ENCODE data around the gene PEPD. TPM values are rescaled to one million over a fixed set of nuclear protein-coding genes. Genes with fewer than 3 reads are reported as not detected.

The PEPD gene
- total RNA-seq, 5 donors from 2014 or later (not counting 1 experiment from before 2014, with no cell fraction given): 23.5 to 38.8 (median 31.8) TPM

DNA sequence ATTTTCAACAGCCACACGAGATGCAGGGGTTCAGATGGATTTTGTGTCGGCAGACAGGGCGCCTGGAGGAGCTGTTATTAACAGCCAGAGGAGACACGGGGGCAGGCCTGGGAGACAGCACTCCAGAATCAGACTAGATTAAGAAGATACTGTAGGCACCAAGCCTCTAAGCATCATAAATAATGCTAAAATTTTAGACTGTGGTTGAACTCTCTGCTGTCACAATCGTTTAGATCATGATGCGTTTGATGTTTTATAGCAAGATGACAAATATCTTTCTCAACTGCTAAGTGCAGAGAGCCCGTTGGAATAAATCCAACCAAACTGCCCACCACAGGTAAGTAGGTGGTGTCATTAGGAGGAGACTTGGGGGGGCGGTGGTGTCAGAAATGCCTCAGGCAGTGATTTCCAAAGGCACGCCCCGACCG is 84.2 kb downstream of the PEPD start:
- CTCF ChIA-PET: no interaction called here
- WGBS (ENCODE audit: insufficient coverage): 93% methylated on average over 3 of the region's 11 CpGs
- H3K9me3 Mint-ChIP-seq: no peaks in the 10 kb centered on the region
- H3K27me3 Mint-ChIP-seq: no peaks in the 10 kb centered on the region
- Histone ChIP-seq H3K4me1 (ENCODE audit: control insufficient read depth in 1 of 2, extremely low read depth in 1 of 2, insufficient read depth in 2 of 2, low read length in 2 of 2) (peaks cover 0 to 5% of the 10 kb centered on the region in 2 experiments), H3K27me3 (replicated peaks in 1 of 2; ENCODE audit: control insufficient read depth in 2 of 2, extremely low read depth in 1 of 2, insufficient read depth in 2 of 2, low read length in 1 of 2) (no peaks in the 10 kb centered on the region), H3K27ac (ENCODE audit: low read length) (no peak overlapping the region), H3K36me3 (ENCODE audit: control insufficient read depth in 2 of 2, extremely low read depth in 1 of 2, insufficient read depth in 1 of 2, low read length in 1 of 2) (peaks cover 0 to 3% of the 10 kb centered on the region in 2 donors), H3K4me3 (ENCODE audit: control insufficient read depth in 1 of 2, extremely low read depth in 1 of 2, low read length in 1 of 2) (no peak overlapping the region), H3K9me3 (no peaks in the 10 kb centered on the region)
- H3K4me3 Mint-ChIP-seq: no peak overlapping the region
- H3K4me1 Mint-ChIP-seq: peaks cover 0 to 2% (median 0%) of the 10 kb centered on the region in 3 donors
- POLR2A ChIA-PET: no interaction called here
- H3K27ac Mint-ChIP-seq: no peak overlapping the region
- ATAC-seq (replicated peaks in 1 of 4): no peak
- H3K36me3 Mint-ChIP-seq: no peaks in the 10 kb centered on the region
- DNase-seq: no peak

DNA sequence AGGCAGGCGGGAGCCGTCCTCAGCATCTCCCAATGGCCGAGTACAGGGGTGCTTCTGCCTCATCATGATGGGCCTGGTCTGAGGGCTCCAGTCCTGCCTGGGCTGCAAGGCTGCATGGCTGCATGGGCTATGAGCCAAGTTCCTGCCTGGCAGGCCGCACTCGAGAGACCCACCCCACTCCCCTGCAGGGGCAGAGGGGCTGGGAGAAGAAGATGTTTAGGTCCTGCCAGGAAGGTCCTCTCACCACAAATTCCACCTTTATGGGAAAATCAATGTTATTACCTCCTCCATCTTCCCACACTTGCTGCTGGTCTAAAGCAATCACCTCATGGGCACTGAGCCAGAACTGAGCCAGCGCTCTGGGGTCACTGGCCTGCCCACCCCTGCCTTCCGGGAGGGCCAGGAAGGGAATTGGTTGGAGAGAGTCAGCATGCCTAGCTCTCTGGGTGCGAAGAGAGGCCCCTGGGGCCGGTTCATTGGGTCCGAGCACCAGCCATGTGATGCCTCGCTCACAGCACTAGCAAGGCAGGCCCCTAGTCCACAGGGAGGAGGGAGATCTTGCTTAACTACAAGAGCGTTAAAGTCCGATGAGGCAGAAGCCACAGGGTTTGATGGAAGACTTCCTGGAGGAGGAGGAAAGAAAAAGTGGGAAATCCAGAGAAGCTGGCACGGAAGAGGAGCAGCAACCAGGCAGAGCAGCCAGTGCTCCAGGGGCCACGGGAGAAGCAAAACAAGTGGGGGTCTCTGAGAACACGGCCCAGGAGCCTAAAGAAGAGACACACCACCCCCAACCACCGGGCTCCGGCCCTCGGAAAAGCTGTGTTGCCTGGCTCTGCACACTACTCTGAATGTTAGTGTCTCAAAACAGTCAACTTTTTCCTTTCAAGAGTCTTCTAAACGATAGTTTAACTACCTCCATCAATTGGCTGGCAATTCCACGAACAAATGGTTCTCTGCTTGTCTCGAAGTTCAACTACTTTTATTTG is 84.9 kb downstream of the PEPD start:
- ChIA-PET POLR2A (no interaction called here), CTCF (no interaction called here)
- Histone ChIP-seq H3K36me3 (ENCODE audit: control insufficient read depth in 2 of 2, extremely low read depth in 1 of 2, insufficient read depth in 1 of 2, low read length in 1 of 2) (peaks cover 0 to 3% of the 10 kb centered on the region in 2 donors), H3K27ac (ENCODE audit: low read length) (no peak overlapping the region), H3K4me3 (ENCODE audit: control insufficient read depth in 1 of 2, extremely low read depth in 1 of 2, low read length in 1 of 2) (no peak overlapping the region), H3K4me1 (ENCODE audit: control insufficient read depth in 1 of 2, extremely low read depth in 1 of 2, insufficient read depth in 2 of 2, low read length in 2 of 2) (peaks cover 0 to 4% of the 10 kb centered on the region in 2 experiments), H3K27me3 (replicated peaks in 1 of 2; ENCODE audit: control insufficient read depth in 2 of 2, extremely low read depth in 1 of 2, insufficient read depth in 2 of 2, low read length in 1 of 2) (no peaks in the 10 kb centered on the region), H3K9me3 (no peaks in the 10 kb centered on the region)
- Mint-ChIP-seq H3K4me3 (no peak overlapping the region), H3K9me3 (no peaks in the 10 kb centered on the region), H3K27me3 (no peaks in the 10 kb centered on the region), H3K36me3 (no peaks in the 10 kb centered on the region), H3K27ac (no peak overlapping the region), H3K4me1 (peaks cover 0 to under 1% (median 0%) of the 10 kb centered on the region in 3 donors)
- DNase-seq (no peak), ATAC-seq (replicated peaks in 1 of 4) (no peak)
- WGBS (ENCODE audit: insufficient coverage): 88% methylated on average over 19 of the region's 22 CpGs

DNA sequence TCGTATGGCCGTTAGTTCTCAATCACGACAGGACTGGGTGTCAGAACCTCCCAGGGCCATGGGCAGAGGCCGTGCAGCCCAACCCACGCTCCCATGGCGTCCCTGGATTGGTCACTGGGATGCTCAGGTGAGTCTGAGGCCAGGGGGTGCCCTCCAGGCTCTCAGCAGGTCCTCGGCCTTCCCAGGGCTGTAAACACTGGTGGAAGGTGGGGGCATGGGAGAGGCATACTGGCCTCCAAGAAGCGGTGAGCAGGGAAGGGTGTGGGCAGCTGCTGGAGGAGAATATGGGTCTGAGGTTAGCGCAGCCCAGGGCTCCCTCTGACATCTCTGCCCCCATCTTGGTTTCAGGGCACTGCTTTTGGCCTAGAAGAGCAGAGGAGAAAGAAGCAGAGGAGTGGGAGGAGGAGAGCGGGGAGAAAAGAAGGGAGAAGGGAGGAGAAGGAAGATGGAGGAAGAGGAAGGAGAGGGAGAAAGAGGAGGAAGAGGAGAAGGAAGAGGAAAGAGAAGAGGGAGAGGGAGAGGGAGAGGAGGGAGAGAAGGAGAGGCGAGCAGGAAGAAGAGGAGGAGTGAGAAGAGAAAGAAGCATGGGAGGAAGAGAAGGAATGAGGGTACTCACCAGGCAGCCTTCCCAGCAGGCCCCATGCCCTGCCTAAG is 85.8 kb downstream of the PEPD start:
- no peaks in the 10 kb centered on the region for H3K27me3 ChIP-seq (replicated peaks in 1 of 2; ENCODE audit: control insufficient read depth in 2 of 2, extremely low read depth in 1 of 2, insufficient read depth in 2 of 2, low read length in 1 of 2)
- ChIA-PET POLR2A (no interaction called here), CTCF (no interaction called here)
- H3K9me3 ChIP-seq: no peaks in the 10 kb centered on the region
- ATAC-seq (replicated peaks in 1 of 4) (no peak), DNase-seq (no peak)
- no peaks in the 10 kb centered on the region for H3K36me3 Mint-ChIP-seq
- H3K4me3 ChIP-seq (ENCODE audit: control insufficient read depth in 1 of 2, extremely low read depth in 1 of 2, low read length in 1 of 2): no peak overlapping the region
- H3K4me1 ChIP-seq (ENCODE audit: control insufficient read depth in 1 of 2, extremely low read depth in 1 of 2, insufficient read depth in 2 of 2, low read length in 2 of 2): peaks cover 0 to 4% of the 10 kb centered on the region in 2 experiments
- no peaks in the 10 kb centered on the region for H3K27me3 Mint-ChIP-seq
- H3K27ac ChIP-seq (ENCODE audit: low read length): no peak overlapping the region
- WGBS (ENCODE audit: insufficient coverage): 88% methylated on average over 10 of the region's 11 CpGs
- peaks cover 4 to 6% (median 5%) of the 10 kb centered on the region in 3 donors for H3K4me1 Mint-ChIP-seq
- H3K4me3 Mint-ChIP-seq: no peak overlapping the region
- peaks cover 0 to 3% of the 10 kb centered on the region in 2 donors for H3K36me3 ChIP-seq (ENCODE audit: control insufficient read depth in 2 of 2, extremely low read depth in 1 of 2, insufficient read depth in 1 of 2, low read length in 1 of 2)
- no peak overlapping the region for H3K27ac Mint-ChIP-seq
- H3K9me3 Mint-ChIP-seq: no peaks in the 10 kb centered on the region

DNA sequence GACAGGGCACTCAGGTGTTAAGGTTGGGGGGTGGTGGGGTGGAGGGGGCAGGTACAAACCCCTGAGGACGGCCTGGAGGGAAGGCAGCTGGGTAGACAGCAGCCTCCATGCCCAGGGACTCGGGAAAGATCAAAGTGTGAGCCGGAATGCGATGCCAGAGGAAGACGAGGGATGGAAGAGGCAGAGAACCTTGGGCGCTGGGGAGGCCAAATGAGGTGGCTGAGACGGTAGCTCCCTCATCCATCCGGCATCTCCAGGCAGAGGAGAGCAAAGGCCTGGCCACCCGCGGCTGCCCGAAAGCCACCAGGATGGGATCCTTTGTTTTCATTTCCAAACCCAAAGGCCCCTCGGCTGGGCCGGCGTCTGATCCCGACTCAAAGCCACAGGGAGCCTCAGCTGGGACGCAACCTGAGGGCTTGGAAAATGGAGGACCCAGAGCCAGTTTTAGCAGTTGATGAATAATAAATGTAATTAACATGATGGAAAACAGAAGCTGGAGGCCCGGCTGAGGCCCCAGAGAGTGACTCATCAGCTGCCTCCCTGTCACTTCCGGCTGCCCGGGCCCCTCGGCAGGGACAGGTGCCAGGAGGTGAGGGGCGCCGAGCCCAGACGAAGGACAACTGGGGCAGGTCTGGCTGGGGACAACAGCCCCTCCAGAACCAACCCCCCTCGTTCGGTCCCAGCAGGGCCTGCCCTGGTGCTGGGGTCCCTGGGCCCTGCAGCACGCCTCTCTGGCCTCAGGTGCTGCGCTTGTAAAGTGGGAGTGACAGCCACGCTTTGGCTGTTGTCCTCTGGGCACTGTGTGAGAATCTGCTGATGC is 86.5 kb downstream of the PEPD start:
- H3K36me3 Mint-ChIP-seq: no peaks in the 10 kb centered on the region
- no peak for ATAC-seq (replicated peaks in 1 of 4)
- no peak overlapping the region for H3K27ac Mint-ChIP-seq
- H3K27me3 Mint-ChIP-seq: no peaks in the 10 kb centered on the region
- Histone ChIP-seq H3K9me3 (no peaks in the 10 kb centered on the region), H3K27ac (ENCODE audit: low read length) (no peak overlapping the region), H3K4me3 (ENCODE audit: control insufficient read depth in 1 of 2, extremely low read depth in 1 of 2, low read length in 1 of 2) (no peak overlapping the region), H3K36me3 (ENCODE audit: control insufficient read depth in 2 of 2, extremely low read depth in 1 of 2, insufficient read depth in 1 of 2, low read length in 1 of 2) (peaks cover 0 to 3% of the 10 kb centered on the region in 2 donors), H3K4me1 (ENCODE audit: control insufficient read depth in 1 of 2, extremely low read depth in 1 of 2, insufficient read depth in 2 of 2, low read length in 2 of 2) (peaks cover 0 to 9% of the 10 kb centered on the region in 2 experiments), H3K27me3 (replicated peaks in 1 of 2; ENCODE audit: control insufficient read depth in 2 of 2, extremely low read depth in 1 of 2, insufficient read depth in 2 of 2, low read length in 1 of 2) (no peaks in the 10 kb centered on the region)
- H3K4me1 Mint-ChIP-seq: peaks cover 8 to 12% (median 12%) of the 10 kb centered on the region in 3 donors
- CTCF ChIA-PET: no interaction called here
- H3K4me3 Mint-ChIP-seq: no peak overlapping the region
- WGBS (ENCODE audit: insufficient coverage): 83% methylated on average over 27 of the region's 28 CpGs
- no peaks in the 10 kb centered on the region for H3K9me3 Mint-ChIP-seq
- DNase-seq: no peak
- POLR2A ChIA-PET: no interaction called here

DNA sequence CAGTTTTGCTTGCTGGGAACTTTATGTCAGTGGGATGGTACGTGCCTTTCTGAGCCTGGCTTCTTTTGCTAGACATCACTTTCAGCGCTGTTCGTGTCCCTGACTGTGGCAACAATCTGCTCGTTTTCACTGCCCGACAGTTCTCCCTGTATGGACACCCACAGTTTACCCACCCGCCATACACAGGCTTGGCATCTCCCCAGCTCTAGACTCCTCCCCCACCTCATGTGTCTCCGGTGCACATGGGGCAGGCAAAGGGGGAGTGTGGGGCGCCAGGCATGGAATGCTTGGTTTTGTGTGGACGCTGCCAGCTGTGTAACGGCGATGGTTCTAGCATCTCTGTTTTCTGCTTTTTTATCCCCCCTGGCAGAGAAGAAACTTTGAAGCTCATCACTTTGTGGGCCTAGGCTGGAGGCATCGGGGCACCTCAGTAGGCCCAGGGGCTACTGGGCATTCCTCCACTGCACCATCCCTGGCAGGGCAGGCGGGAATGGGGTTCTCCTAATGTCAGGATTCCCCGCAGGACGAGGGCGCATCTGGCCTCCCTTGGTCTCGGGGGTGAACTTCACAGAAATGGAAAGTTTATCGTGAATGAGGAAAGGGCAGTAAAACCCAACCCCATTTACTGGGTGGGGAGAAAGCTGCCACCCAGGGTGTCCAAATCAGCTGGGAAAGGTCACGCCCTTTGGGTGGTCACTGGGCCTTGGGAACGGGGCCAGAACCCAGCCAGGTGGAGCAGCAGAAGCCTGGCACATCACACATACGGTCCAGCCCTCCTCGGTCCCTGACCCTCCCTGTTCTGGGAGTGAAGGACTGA is 87.3 kb downstream of the PEPD start:
- ChIA-PET CTCF (no interaction called here), POLR2A (no interaction called here)
- no peak overlapping the region for H3K27ac Mint-ChIP-seq
- no peaks in the 10 kb centered on the region for H3K27me3 Mint-ChIP-seq
- no peak overlapping the region for H3K4me3 ChIP-seq (ENCODE audit: control insufficient read depth in 1 of 2, extremely low read depth in 1 of 2, low read length in 1 of 2)
- H3K36me3 ChIP-seq (ENCODE audit: control insufficient read depth in 2 of 2, extremely low read depth in 1 of 2, insufficient read depth in 1 of 2, low read length in 1 of 2): peaks cover 0 to 3% of the 10 kb centered on the region in 2 donors
- WGBS (ENCODE audit: insufficient coverage): 89% methylated on average over 14 of the region's 22 CpGs
- H3K9me3 ChIP-seq: no peaks in the 10 kb centered on the region
- no peaks in the 10 kb centered on the region for H3K27me3 ChIP-seq (replicated peaks in 1 of 2; ENCODE audit: control insufficient read depth in 2 of 2, extremely low read depth in 1 of 2, insufficient read depth in 2 of 2, low read length in 1 of 2)
- H3K4me3 Mint-ChIP-seq: no peak overlapping the region
- no peaks in the 10 kb centered on the region for H3K36me3 Mint-ChIP-seq
- peaks cover 8 to 14% (median 12%) of the 10 kb centered on the region in 3 donors for H3K4me1 Mint-ChIP-seq
- ATAC-seq (replicated peaks in 1 of 4) (no peak), DNase-seq (no peak)
- no peak overlapping the region for H3K27ac ChIP-seq (ENCODE audit: low read length)
- H3K9me3 Mint-ChIP-seq: no peaks in the 10 kb centered on the region
- peaks cover 0 to 9% of the 10 kb centered on the region in 2 experiments for H3K4me1 ChIP-seq (ENCODE audit: control insufficient read depth in 1 of 2, extremely low read depth in 1 of 2, insufficient read depth in 2 of 2, low read length in 2 of 2)

All from T-cell (primary cell).